Urothelium cell line (cell line): ENCODE results near the gene PRKCA.

ENCODE experiments used
- DNase-seq: peaks from one replicate; pipeline ENCODE4 v3.0.0; 2011; ENCODE audit warnings: low spot score, mixed read lengths
- FAIRE-seq: peaks from 2 replicates; lab custom pipeline; 2011; peaks lifted over from hg19 to GRCh38; lab: Jason Lieb, UNC

PRKCA gene

DNA sequence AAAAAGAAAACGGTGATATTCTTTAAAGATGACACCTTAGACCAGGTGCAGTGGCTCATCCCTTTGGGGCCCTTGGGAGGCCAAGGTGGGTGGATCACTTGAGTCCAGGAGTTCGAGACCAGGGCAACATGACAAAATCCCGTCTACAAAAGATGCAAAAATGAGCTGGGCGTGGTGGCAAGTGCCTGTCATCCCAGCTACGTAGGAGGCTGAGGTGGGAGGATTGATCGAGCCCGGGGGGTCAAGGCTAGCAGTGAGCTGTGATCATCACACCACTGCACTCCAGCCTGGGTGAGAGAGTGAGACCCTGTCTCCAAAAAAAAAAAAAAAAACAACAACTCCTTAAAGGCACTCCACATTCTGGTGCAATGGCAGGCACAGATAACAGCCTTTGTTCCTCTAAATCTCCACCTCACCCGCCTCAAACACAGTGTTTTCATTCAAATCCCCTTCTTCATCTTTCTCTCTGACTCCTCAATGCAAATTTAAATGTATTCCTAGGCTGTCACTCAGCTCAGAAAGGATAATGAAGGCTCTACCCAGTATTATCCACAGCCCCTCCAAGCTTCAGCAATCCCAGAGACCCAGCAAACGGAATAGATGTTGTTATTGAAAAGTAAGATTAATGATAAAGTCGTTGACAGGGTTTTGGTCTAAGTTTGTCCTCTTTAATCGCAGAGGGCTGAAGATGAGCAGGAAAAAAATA, 476.3 kb downstream of the PRKCA start:
- DNase-seq, result no peak

DNA sequence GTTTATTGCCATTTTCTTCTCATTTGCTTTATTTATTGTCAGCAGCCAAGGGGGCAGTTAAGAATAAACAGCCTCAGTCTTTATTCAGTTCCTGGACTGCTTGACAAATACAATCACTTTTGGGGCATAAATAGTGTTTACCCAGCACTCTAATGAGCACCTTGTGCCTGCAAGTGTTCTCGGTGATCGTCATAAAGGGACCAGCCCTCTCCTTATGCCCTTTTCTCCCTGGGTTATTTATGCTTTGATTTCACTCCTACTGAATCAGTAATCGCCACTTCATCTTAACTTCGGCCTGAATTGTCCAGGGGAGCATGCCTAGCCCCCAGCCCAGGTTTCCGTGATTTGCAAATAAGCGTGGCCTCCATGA, 476.8 kb downstream of the PRKCA start:
- no peak for FAIRE-seq
- no peak for DNase-seq

More for the DNA sequence above, 476.3 kb downstream of the PRKCA start:
- no peak for FAIRE-seq

DNA sequence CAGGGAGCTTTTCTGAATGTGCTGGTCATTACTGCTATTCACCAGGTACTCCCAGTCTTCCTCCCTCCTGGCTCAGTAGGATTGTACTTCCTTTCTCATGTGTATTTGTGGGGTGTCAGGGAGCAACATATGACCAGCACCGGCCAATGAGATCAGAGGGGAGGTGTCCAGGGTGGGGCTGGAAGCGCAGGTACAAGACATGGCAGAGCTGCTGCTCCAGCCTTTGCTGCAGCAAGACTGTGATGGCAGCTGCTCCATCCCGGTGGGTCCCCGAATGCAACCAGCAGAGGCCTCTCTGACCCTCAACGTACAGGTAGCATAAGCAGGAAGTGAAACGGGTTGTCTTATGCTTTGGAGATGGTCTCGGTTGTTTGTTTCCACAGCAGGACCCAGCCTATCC, 478.7 kb downstream of the PRKCA start:
- FAIRE-seq (peak; percentile 13), DNase-seq (no peak)

DNA sequence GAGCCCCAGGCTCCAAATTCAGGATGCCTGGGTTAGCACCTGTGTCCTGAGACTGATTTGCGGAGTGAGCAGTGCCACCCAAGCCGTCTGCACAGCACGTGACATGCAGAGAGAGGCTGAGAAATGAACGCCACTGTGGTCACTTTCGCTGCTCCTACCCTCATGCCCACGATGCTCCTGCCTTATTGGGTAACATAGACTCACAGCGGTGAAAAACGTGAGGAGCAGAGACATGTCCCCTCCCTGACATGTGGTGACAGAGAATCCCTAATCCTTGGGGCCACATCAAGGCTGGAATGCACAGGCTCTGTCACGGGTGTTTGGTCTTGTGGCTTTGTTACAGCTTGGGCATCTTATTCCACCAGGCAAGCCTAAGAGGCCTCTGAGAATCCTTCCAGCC, 480.4 kb downstream of the PRKCA start:
- FAIRE-seq (peak; percentile 5), DNase-seq (no peak)

DNA sequence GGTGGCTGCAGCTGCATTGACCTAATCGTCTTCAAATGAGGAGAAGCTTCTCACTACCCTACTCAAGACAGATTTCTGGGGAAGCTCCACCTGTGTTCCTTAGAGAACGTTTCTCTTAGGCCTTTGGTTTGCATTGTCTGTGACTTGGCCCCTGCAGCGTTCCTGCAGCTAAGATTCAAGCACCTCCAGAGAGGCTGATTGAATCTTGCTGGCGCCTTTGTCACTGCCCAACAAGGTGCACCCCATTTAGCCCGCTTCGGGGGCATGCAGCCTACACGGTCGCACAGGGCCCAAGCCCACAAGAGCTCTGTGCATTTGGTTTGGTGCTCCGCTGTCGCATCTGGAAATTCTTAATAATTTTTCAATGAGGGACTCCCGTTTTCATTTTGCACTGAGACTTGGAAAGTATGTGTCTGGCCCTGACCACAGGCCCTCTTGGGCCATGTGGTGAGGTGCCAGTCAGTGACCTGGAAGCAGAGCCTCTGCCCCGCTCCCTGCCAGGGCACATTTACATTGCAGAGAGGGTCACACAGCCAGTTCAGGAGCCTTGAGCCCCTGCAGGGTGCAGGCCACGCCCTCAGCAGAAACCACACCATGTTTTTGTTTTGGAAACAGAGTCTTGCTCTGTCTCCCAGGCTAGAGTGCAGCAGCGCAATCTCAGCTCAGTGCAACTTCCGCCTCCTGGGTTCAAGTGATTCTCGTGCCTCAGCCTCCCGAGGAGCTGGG, 481.4 kb downstream of the PRKCA start:
- FAIRE-seq (no peak), DNase-seq (no peak)

DNA sequence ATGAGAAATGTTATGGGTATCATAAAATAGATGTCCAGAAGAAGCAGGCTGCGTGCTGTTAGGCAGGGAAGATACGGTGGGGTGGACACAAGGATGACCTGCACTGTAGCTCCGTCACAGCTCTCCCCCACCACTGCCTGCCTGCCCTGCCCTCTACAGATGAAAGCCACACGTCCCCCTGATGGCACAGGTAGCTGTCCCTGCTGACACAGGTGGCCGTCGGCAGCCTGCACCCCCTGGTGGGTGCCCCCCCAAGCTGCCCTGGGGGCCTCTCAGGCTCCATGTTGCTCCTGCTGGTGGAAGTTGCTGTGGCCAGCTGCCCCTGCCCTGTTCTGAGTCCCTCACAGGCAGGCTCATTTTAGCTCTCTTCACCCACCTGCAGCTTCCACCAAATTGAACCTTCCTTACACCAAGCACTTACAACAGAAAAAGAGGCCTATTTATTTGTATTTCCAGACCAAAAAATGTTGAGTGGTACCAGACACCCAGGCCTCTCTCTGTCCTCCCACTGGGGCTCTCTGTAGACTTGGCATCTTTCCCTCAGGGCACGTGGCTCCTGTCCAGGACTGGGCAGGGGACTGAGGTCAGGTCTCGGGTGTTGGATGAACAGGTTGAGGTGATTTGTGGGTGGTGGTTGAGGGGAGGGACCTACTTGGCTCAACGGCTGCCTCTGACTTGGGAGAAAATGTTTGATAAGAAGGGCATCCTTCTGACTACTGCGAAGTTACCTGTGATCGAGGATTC, 482.4 kb downstream of the PRKCA start:
- no peak for DNase-seq
- FAIRE-seq, result no peak

DNA sequence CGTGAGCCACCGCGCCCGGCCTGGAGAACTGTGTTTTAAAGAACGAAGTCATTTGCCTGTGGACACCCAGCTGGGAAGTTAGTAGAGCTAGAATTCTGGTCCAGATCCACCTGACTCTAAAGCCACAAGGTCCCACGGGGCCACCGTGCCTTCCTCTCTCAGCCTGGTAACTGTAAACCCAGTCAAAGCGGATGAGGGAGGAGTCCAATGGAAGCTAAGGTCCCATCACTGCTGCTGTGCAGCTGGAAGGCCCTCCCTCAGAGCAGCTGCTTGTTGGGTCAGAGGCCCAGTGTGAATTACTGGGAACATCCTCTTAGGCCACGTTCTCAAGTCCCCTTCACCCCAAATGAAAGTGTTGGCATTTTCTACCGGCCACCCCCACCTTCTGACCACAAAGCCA, 483.7 kb downstream of the PRKCA start:
- DNase-seq, result no peak
- FAIRE-seq, result no peak

DNA sequence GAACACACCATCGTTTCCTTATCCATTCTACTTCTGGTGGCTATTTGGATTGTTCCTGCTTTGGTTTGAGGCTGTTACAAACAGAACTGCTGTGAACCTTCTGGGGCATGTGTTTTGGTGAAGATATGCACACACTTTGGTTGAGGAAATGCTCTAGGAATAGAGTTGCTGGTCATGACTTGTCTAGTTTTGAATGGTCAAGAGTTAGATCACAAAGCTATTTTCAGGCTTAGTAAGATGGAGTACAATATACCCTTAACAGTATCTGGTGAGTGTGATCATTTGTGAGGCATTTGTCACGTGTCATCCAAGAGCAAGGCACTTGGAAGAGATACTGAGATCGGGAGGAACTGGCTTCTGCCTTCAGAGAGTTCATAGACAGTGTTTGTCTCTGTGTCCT, 485.5 kb downstream of the PRKCA start:
- FAIRE-seq (no peak), DNase-seq (no peak)

DNA sequence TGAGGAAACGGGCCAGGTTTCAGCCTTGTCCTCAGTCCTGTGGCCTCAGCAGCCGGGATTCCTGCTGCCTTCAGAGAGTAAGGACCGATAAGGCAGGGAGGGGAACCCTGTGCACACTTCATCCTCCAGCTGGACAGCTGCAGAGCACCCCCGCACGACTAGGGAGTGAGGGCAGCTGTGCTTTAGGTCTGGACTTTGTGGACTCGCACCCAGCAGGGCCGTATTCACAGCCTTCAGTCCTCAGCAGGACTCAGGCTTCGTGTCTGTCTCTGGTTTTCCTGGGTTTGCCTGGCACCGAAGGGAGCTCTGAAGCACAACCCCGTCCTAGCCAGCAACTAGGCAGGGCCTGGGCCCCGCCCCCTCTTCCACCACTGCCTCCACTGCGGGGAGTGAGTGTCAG, 486.7 kb downstream of the PRKCA start:
- DNase-seq (no peak), FAIRE-seq (no peak)

DNA sequence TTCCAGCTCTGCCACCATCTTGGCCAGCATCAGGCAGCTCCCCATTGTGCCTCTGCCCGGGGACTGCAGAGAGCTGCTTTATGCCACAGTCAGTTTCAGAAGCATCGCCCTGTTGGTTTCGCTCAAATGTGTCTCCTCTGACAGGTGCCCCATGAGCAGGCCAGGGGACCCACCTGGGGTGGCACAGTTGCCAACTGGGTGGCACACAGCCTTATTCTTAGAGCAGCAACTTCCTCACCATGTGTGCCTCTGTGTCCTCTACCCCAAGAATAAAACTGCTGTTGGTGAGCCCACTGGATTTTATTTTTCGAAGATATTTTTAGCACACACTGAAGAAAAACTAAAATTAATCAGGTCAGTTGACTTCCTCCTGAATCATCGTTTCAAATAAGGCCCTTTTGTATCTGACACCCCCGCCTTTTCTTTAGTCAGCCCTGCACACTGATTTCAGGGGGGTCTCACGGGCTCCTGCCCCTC, 487.6 kb downstream of the PRKCA start:
- FAIRE-seq, result no peak
- no peak for DNase-seq

DNA sequence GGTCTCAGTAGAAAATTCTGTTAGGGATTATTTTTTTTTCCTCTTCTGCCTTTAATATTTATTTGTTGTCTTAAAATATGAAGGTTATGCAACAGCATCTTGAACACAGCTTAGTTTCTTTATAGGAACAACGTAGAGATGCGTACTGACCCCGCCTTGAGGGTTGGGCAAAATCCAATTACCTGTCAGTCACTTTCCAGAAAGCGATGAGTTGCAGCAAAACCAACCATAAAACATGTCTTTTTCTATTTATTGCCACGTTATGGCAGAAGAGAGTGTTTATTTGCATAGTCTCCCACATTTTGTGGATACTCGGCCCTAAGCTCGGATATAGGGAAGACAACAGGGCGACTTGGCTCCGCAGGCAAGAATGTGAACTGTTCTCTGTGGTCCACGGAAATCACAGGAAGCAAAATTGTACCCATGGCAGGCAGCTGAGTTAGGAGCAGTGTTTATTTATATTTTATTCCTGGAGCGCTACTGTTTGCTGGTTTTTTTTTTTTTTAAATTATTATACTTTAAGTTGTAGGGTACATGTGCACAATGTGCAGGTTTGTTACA, 488.2 kb downstream of the PRKCA start:
- DNase-seq (no peak), FAIRE-seq (no peak)

DNA sequence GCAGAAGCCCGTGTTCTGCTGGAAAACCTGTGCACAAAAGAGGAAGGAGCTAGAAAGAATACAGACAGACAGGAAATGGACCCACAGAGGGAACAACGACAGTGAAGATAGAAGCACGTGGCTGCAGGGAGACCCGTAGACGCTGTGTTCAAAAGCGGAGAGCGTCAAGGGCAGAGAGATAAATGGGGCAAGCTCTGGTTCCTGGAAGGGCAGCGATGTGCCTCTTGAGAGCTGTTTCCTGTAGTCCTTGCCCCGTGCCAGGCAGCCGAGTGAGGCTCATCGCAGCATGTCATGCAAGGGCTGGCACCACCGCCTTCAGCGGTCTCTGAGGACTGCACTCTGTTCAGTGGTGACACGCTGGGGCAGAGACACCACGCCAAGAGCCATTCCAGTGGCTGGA, 488.9 kb downstream of the PRKCA start:
- FAIRE-seq (no peak), DNase-seq (no peak)

DNA sequence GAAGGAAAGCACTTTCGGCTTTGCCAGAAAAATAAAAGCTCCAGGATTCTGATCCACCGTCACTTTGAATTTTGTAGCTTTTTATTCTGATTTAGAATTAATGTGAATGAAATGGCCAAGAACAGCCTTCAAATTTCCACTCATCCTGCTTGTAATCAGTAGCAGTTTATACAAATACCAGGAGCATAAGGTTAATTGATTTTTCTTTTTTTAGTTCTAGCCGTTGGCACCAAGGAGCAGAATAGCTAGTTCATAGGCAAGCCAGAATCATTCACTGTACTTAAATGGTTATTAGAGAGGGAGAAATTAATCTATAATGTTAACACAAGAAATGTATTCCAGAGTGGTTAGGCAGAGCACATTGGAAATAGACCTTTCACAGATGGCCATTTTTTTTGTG, 491.4 kb downstream of the PRKCA start:
- FAIRE-seq (no peak), DNase-seq (no peak)

DNA sequence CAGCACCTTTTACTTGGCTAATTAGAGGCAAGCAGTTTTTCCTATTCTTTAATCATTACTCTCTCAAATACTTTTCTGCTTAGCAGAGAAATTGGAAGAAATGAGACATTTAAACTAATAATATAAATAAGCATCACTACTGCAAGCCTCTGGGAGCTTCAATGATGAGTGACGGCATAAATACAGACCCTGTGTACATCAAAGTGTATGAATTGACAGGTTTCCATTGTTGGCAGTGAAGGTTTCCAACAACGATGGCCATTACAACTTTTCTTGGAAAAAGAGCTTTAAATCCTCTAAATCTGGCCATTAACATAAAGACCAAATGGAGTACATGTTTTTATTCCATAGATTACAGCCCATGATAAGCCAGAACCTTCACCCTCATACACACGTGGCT, 493.1 kb downstream of the PRKCA start:
- FAIRE-seq (no peak), DNase-seq (no peak)

DNA sequence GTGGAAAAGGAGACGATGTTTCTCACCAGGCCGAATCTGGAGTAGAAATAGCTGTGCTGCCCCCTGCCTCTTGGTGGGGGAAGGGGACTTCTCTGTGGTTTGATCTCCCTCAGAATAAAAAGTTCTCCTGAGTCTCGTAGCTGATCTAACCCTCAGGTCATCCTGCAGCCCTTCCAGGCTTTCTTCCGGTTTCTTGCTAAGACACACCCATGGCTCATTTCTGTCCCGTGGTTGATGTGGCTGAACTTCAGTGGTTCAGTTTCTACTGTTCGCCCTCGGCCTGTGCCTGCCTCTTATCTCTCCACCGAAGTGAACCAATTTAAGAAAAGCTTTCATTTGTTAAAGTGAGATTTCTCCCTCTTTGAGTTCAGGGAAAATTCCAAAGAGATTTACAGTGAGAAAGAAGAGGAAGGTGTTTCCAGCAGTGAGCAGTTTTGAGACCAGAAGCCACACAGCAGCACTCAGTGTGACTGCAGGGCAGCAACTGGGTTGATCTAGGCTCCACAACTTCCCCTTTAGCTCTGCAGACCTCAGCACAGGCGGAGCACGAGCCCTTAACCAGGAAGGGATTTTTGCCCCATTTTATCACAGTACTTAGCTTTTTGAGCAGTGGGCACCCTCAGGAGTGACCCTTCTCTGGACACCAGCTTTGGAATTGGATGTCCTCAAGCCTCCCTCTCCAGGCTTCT, 497.6 kb downstream of the PRKCA start:
- DNase-seq (no peak), FAIRE-seq (no peak)

DNA sequence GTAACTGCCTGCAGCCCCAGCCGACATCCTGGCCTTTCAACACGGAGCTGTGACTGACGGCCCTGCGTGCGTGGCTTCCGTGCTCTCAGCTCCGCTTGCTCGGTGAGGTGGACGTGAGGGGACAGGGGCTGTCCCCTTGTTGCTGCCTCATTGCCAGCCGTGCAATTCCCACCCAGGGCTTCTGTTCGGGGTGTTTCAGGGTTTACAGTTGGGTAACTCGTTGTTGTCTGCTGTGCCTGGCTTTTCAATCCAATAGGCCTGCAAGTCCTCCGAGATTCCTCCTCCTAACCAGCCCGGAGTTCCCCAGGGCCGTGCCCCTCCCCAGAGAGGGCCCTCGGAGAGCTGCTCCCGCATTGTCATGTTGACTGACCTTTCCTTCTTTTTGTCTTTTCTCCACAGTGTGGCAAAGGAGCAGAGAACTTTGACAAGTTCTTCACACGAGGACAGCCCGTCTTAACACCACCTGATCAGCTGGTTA, 501.1 kb downstream of the PRKCA start:
- DNase-seq, result no peak
- peak; percentile 40 for FAIRE-seq

DNA sequence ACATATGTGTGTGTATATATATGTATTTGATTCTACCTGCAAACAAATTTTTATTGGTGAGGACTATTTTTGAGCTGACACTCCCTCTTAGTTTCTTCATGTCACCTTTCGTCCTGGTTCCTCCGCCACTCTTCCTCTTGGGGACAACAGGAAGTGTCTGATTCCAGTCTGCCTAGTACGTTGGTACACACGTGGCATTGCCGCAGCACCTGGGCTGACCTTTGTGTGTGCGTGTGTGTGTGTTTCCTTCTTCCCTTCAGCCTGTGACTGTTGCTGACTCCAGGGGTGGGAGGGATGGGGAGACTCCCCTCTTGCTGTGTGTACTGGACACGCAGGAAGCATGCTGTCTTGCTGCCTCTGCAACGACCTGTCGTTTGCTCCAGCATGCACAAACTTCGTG, 503.2 kb downstream of the PRKCA start:
- FAIRE-seq (no peak), DNase-seq (no peak)

DNA sequence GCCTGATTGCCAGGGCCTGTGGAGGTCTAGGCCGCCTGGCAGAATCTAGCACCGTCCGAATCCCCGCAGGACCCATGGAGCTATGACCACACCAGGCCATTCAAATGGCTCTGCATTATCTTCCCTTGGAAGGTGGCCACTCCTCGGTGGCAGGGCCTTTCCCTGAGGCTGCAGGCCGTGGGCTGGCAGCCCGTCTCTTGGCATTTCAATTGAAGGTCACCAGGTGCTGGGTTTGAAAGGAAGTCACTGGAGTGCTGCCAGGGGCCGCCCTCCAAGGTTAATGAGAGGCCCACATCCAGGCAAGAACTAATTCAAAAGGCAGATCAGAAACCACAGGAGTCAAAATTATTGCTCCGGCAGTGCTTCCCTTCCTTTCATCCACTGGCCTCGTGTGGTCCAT, 504.8 kb downstream of the PRKCA start:
- FAIRE-seq, result no peak
- no peak for DNase-seq

DNA sequence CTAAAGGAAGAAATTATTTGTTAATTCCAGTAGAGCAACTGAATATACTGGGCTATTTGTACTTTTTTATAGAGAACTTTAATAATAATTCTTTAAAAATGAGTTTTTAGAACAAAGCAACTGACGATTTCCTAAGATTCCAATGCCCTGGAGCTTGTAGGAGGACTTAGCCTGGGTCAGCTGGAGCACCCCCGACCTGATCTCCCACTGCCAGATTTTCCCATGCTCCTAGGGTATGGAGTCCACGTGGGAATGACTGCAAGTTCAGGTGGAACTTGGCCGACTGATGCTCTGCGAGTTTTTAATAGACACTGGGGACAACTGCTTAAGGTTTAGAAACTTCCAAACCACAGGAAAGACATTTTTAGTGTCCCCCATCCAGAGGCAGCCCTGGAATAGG, 507.0 kb downstream of the PRKCA start:
- no peak for DNase-seq
- FAIRE-seq, result no peak

DNA sequence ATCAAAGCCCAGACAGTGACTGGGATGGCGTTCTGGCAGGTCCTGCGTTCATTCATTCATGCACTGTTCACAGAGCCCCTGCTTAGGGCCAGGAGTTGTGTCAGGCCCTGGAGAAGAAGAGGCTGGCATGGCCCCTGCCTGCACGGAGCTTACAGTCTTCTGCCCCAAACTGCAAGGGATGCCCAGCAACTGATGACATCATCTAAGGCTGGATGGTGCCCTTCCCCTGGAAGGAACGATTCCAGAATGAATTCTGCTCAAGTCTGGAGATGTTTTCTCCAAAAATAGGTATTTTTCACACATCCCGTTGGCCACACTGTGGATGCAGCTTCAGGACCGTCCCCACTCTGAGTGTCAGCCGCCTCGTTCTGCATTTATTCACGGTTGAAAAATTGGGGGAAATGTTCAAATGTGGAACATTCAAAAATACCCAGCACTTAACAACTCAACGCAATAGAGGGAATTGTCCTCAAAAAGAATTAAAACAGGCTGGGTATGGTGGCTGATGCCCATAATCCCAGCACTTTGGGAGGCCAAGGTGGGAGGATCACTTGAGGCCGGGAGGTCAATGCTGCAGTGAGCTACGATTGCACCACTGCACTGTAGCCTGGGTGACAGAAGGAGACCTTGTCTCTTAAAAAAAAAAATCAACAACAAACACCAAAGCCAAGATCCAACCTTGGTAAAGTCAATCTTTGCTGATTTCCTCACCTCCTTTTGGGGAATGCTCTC, 508.7 kb downstream of the PRKCA start:
- FAIRE-seq (no peak), DNase-seq (no peak)
